Measurements from ENCODE around the gene MDP1. TPM values are rescaled to one million over a fixed set of nuclear protein-coding genes. Genes with fewer than 3 reads are reported as not detected.

Gene MDP1
- total RNA-seq: 10 to 100 TPM; 13.5 to 17.0 TPM

- Mint-ChIP-seq H3K27me3 (no peaks in the 10 kb centered on the region), H3K27ac (peak within 1 kb of the TSS; percentile 95), H3K4me3 (peak within 1 kb of the TSS; percentile 88), H3K36me3 (ENCODE audit: low read depth) (peaks cover 41% of the 10 kb centered on the region), H3K9me3 (no peaks in the 10 kb centered on the region), H3K4me1 (peaks cover 64% of the 10 kb centered on the region)
- DNase-seq: peak; percentile 92
- ChIA-PET POLR2A (interaction anchor here (0.7 to 14.0 kb wide), 29 partner anchors 8 to 217 kb away, joined by 3 to 186 read pairs (median 5); partner anchors contain the start of genes CARMIL3, CIDEB, DCAF11 and DHRS1), CTCF (interaction anchor here (0.6 to 3.4 kb wide), 29 partner anchors 10 to 221 kb away, joined by 3 to 33 read pairs (median 5); partner anchors contain the start of genes CIDEB, DCAF11, EMC9 and IPO4)
These were observed at the start of gene MDP1 for GRCh38 chr14:24215495-24216344. TSS of gene MDP1 (minus strand) at chr14:24216066. CDS start at chr14:24215955, 111 bp downstream.

- Mint-ChIP-seq H3K36me3 (ENCODE audit: low read depth) (peaks cover 16% of the 10 kb centered on the region), H3K27ac (peak overlapping the region; percentile 31), H3K9me3 (no peaks in the 10 kb centered on the region), H3K27me3 (no peaks in the 10 kb centered on the region), H3K4me3 (no peak overlapping the region), H3K4me1 (no peaks in the 10 kb centered on the region)
- CTCF ChIA-PET: no interaction called here
- POLR2A ChIA-PET: interaction anchor here (0.6 to 1.5 kb wide), 3 partner anchors 16 to 166 kb away, joined by 3 to 5 read pairs (median 3); partner anchors contain the start of genes CBLN3 and KHNYN
- DNase-seq: no peak
These were observed 48.4 kb upstream of the MDP1 start for GRCh38 chr14:24264298-24264697.

GRCh38 chr14:24263848-24264247 is 48.0 kb upstream of the MDP1 start:
- ChIA-PET CTCF (no interaction called here), POLR2A (interaction anchor here (0.6 kb wide), 1 partner anchor 102 kb away, joined by 3 read pairs; no protein-coding TSS in a partner anchor)
- Mint-ChIP-seq H3K27ac (no peak overlapping the region), H3K4me1 (no peaks in the 10 kb centered on the region), H3K4me3 (no peak overlapping the region), H3K9me3 (no peaks in the 10 kb centered on the region), H3K36me3 (ENCODE audit: low read depth) (peaks cover 14% of the 10 kb centered on the region), H3K27me3 (no peaks in the 10 kb centered on the region)
- DNase-seq: no peak

- DNase-seq: no peak
- Mint-ChIP-seq H3K4me3 (no peak within 1 kb of the TSS), H3K27ac (no peak within 1 kb of the TSS), H3K9me3 (no peaks in the 10 kb centered on the region), H3K4me1 (no peaks in the 10 kb centered on the region), H3K27me3 (no peaks in the 10 kb centered on the region), H3K36me3 (ENCODE audit: low read depth) (peaks cover 14% of the 10 kb centered on the region)
- ChIA-PET POLR2A (interaction anchor here (0.7 to 2.1 kb wide), 4 partner anchors 9 to 21 kb away, joined by 3 to 6 read pairs (median 4); partner anchors contain the start of genes RABGGTA and TINF2), CTCF (interaction anchor here (1.9 kb wide), 1 partner anchor 8 kb away, joined by 6 read pairs; the partner anchor contains the start of gene RABGGTA)
These were observed 47.2 kb upstream of the MDP1 start, which contains the start of gene TGM1 for GRCh38 chr14:24262821-24263733. TSS of gene TGM1 (minus strand) at chr14:24263177. CDS start at chr14:24262352, 825 bp downstream.

GRCh38 chr14:24261969-24262327 is 46.1 kb upstream of the MDP1 start:
- Mint-ChIP-seq H3K4me1 (no peaks in the 10 kb centered on the region), H3K9me3 (no peaks in the 10 kb centered on the region), H3K27ac (no peak overlapping the region), H3K4me3 (no peak overlapping the region), H3K36me3 (ENCODE audit: low read depth) (peaks cover 11% of the 10 kb centered on the region), H3K27me3 (no peaks in the 10 kb centered on the region)
- no peak for DNase-seq
- POLR2A ChIA-PET: interaction anchor here (1.1 to 2.1 kb wide), 3 partner anchors 10 to 20 kb away, joined by 3 to 6 read pairs (median 6); partner anchors contain the start of gene TINF2
- CTCF ChIA-PET: interaction anchor here (0.7 to 1.9 kb wide), 2 partner anchors 9 to 779 kb away, joined by 3 to 6 read pairs; partner anchors contain the start of gene RABGGTA

- peaks cover 8% of the 10 kb centered on the region for H3K36me3 Mint-ChIP-seq (ENCODE audit: low read depth)
- H3K27ac Mint-ChIP-seq: no peak overlapping the region
- no peaks in the 10 kb centered on the region for H3K9me3 Mint-ChIP-seq
- H3K4me1 Mint-ChIP-seq: no peaks in the 10 kb centered on the region
- no peaks in the 10 kb centered on the region for H3K27me3 Mint-ChIP-seq
- no peak overlapping the region for H3K4me3 Mint-ChIP-seq
- CTCF ChIA-PET: interaction anchor here (0.7 to 1.9 kb wide), 2 partner anchors 10 to 778 kb away, joined by 3 to 6 read pairs; partner anchors contain the start of gene RABGGTA
- POLR2A ChIA-PET: interaction anchor here (0.7 to 2.1 kb wide), 4 partner anchors 9 to 19 kb away, joined by 3 to 6 read pairs (median 4); partner anchors contain the start of gene TINF2
- no peak for DNase-seq
These were observed 45.5 kb upstream of the MDP1 start for GRCh38 chr14:24261256-24261968.

GRCh38 chr14:24260780-24261157 is 44.9 kb upstream of the MDP1 start:
- H3K4me1 Mint-ChIP-seq: no peaks in the 10 kb centered on the region
- CTCF ChIA-PET: no interaction called here
- H3K27me3 Mint-ChIP-seq: no peaks in the 10 kb centered on the region
- H3K4me3 Mint-ChIP-seq: no peak overlapping the region
- no peak for DNase-seq
- no peak overlapping the region for H3K27ac Mint-ChIP-seq
- POLR2A ChIA-PET: interaction anchor here (0.7 kb wide), 1 partner anchor 13 kb away, joined by 3 read pairs; no protein-coding TSS in a partner anchor
- peaks cover 5% of the 10 kb centered on the region for H3K36me3 Mint-ChIP-seq (ENCODE audit: low read depth)
- H3K9me3 Mint-ChIP-seq: no peaks in the 10 kb centered on the region

GRCh38 chr14:24260026-24260779 is 44.3 kb upstream of the MDP1 start:
- ChIA-PET POLR2A (interaction anchor here (0.7 kb wide), 1 partner anchor 13 kb away, joined by 3 read pairs; no protein-coding TSS in a partner anchor), CTCF (no interaction called here)
- no peaks in the 10 kb centered on the region for H3K27me3 Mint-ChIP-seq
- no peak overlapping the region for H3K27ac Mint-ChIP-seq
- H3K9me3 Mint-ChIP-seq: no peaks in the 10 kb centered on the region
- no peaks in the 10 kb centered on the region for H3K4me1 Mint-ChIP-seq
- peaks cover 8% of the 10 kb centered on the region for H3K36me3 Mint-ChIP-seq (ENCODE audit: low read depth)
- H3K4me3 Mint-ChIP-seq: no peak overlapping the region
- no peak for DNase-seq

- Mint-ChIP-seq H3K9me3 (no peaks in the 10 kb centered on the region), H3K4me1 (no peaks in the 10 kb centered on the region), H3K27me3 (no peaks in the 10 kb centered on the region), H3K4me3 (no peak overlapping the region), H3K36me3 (ENCODE audit: low read depth) (peaks cover 9% of the 10 kb centered on the region), H3K27ac (no peak overlapping the region)
- DNase-seq: no peak
- POLR2A ChIA-PET: interaction anchor here (1.5 kb wide), 1 partner anchor 45 kb away, joined by 3 read pairs; no protein-coding TSS in a partner anchor
- CTCF ChIA-PET: no interaction called here
These were observed 43.6 kb upstream of the MDP1 start for GRCh38 chr14:24259282-24260025.

- Mint-ChIP-seq H3K27me3 (no peaks in the 10 kb centered on the region), H3K27ac (no peak overlapping the region), H3K9me3 (no peaks in the 10 kb centered on the region), H3K4me3 (no peak overlapping the region), H3K36me3 (ENCODE audit: low read depth) (peaks cover 9% of the 10 kb centered on the region), H3K4me1 (no peaks in the 10 kb centered on the region)
- ChIA-PET CTCF (interaction anchor here (1.2 to 2.4 kb wide), 3 partner anchors 12 to 40 kb away, joined by 3 to 8 read pairs (median 3); partner anchors contain the start of genes RABGGTA and TINF2), POLR2A (interaction anchor here (1.3 to 2.0 kb wide), 3 partner anchors 12 to 46 kb away, joined by 3 to 7 read pairs (median 3); partner anchors contain the start of gene RABGGTA)
- no peak for DNase-seq
These were observed 42.8 kb upstream of the MDP1 start for GRCh38 chr14:24258548-24259265.
